Renal cortex interstitium (tissue), 15 donors: ENCODE results near the gene SPDYE8. TPM values are rescaled to one million over a fixed set of nuclear protein-coding genes. Genes with fewer than 3 reads are reported as not detected.
"Not testable (repeated sequence)": the region's sequence is repeated elsewhere in the genome, so short reads cannot be mapped to it uniquely, and the experiment has no call there.

Source experiments
- DNase-seq, 11 donors: peaks; one replicate each; pipeline ENCODE4 v3.0.0-alpha.2; 2013; ENCODE audit warnings: low read depth in 9 of 11, low spot score in 4 of 11; ENCODE audit errors: extremely low read depth in 1 of 11
- long read RNA-seq, 16 experiments: transcript quantifications; one replicate each; lab custom pipeline, GENCODE V29; 2026
- polyA plus RNA-seq, 3 donors: library from polyadenylated mRNA; unstranded; fragments of 120-200 nt; gene quantifications; one replicate each; pipeline ENCODE4 v1.2.1, GENCODE V29; 2013; ENCODE audit not compliant: insufficient read length in 3 of 3

The SPDYE8 gene, protein sequence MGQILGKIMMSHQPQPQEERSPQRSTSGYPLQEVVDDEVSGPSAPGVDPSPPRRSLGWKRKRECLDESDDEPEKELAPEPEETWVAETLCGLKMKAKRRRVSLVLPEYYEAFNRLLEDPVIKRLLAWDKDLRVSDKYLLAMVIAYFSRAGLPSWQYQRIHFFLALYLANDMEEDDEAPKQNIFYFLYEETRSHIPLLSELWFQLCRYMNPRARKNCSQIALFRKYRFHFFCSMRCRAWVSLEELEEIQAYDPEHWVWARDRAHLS
- polyA plus RNA-seq: under 1 TPM; 0.20 to 0.83 (median 0.32) TPM
- long read RNA-seq, donor 1: 0 reads
- long read RNA-seq, donor 2: 0 reads
- long read RNA-seq, donor 3: 0 reads
- long read RNA-seq, donor 4: 0 reads
- long read RNA-seq, donor 5: 0 reads
- long read RNA-seq, donor 6: 0 reads
- long read RNA-seq, donor 7, partial matches to known transcripts: 13 of 23 reads
- long read RNA-seq, donor 7, other reads (novel, unspliced or antisense): 10 of 23 reads
- long read RNA-seq, donor 8: 0 reads
- long read RNA-seq, donor 9, partial matches to known transcripts: 0 of 11 reads
- long read RNA-seq, donor 9, other reads (novel, unspliced or antisense): 11 of 11 reads
- long read RNA-seq, donor 10: 0 reads
- long read RNA-seq, donor 11: 0 reads
- long read RNA-seq, donor 12: 0 reads
- long read RNA-seq, donor 13: 0 reads
- long read RNA-seq, donor 14: 0 reads
- long read RNA-seq, donor 15: 0 reads
- long read RNA-seq, donor 16: 0 reads

DNA sequence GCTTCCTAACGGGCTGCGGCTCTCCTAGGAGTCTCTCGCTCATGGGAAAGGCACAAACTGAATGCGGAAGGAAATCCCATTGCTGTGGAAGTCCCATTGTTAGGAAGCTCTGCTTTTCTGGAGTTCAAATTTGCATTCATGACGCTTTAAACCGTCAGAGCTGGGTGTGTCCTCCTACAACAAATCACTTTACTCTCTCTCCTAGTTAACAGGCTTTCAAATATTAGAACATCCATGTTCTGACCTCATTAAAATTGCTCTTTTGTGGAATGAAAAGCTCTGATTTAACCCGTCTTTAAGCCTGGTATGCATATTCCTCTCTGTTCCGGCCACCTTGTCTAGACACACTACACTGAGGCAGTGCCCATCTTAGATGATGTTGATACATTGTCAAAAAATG lies at the start of gene SPDYE8:
Gene SPDYE8, minus strand, starts transcription at position 101 of the 400 bp plus-strand sequence. CDS start 1,800 bp downstream, outside the sequence.
- not testable (repeated sequence) for DNase-seq

DNA sequence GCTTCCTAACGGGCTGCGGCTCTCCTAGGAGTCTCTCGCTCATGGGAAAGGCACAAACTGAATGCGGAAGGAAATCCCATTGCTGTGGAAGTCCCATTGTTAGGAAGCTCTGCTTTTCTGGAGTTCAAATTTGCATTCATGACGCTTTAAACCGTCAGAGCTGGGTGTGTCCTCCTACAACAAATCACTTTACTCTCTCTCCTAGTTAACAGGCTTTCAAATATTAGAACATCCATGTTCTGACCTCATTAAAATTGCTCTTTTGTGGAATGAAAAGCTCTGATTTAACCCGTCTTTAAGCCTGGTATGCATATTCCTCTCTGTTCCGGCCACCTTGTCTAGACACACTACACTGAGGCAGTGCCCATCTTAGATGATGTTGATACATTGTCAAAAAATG lies 28.2 kb upstream of the SPDYE8 start, which contains the start of gene SPDYE11:
Gene SPDYE11, minus strand, starts transcription at position 101 of the 400 bp plus-strand sequence. CDS start 1,800 bp downstream, outside the sequence.
- DNase-seq: not testable (repeated sequence)

DNA sequence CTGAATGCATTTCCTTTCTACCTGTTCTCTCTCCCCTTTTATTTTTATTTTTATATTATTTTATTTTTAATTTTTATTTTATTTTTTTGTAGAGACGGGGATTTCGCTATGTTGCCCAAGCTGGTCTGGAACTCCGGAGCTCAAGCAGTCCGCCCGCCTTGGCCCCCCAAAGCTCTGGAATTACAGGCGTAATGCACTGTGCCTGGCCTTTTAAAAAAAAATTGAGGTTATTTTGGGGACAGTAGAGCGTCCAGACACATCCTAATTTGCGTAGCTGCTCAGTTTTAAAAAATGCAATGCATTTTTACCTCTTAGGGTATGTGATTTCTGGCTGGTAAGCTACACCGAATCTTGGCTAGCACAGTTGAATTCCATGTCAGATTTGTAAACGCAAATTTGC lies 23.1 kb downstream of the SPDYE8 start:
- DNase-seq: not testable (repeated sequence)

DNA sequence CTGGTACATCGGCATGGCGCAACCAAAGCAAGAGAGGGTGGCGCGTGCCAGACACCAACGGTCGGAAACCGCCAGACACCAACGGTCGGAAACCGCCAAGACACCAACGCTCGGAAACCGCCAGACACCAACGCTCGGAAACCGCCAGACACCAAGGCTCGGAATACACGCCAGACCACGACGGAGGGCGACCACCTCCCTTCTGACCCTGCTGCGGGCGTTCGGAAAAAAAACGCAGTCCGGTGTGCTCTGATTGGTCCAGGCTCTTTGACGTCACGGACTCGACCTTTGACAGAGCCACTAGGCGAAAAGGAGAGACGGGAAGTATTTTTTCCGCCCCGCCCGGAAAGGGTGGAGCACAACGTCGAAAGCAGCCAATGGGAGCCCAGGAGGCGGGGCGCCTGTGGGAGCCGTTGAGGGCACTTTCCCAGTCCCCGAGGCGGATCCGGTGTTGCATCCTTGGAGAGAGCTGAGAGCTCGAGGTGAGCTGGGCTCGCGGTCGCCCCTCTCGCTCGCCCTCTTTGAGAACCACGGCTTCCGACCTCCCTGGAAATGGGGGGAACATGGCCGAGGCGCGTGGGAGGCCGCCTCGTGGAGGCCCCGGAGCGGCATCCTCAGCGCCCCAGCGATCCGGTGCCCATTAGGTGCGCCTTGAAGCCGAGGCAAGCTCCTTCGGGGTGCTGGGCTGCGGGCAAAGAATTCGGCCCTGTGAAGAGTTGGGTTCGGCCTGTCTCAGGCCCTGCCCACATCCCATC lies 23.7 kb downstream of the SPDYE8 start:
- DNase-seq: peak in 7 of 11 donors; percentile 54 to 90 (median 87)

DNA sequence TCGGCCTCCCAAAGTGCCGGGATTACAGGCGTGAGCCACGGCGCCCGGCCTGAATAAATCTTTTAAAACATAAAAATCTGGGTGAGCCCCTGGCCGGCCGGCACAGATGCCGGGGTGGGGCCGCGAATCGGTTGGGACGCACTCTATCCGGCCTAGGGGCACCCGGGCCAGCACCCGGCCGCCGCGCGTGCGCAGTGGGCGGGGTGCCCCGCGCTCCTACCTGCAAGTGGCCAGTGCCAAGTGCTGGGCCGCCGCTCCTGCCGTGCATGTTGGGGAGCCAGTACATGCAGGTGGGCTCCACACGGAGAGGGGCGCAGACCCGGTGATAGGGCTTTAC lies 24.2 kb downstream of the SPDYE8 start:
- DNase-seq: not testable (repeated sequence)

DNA sequence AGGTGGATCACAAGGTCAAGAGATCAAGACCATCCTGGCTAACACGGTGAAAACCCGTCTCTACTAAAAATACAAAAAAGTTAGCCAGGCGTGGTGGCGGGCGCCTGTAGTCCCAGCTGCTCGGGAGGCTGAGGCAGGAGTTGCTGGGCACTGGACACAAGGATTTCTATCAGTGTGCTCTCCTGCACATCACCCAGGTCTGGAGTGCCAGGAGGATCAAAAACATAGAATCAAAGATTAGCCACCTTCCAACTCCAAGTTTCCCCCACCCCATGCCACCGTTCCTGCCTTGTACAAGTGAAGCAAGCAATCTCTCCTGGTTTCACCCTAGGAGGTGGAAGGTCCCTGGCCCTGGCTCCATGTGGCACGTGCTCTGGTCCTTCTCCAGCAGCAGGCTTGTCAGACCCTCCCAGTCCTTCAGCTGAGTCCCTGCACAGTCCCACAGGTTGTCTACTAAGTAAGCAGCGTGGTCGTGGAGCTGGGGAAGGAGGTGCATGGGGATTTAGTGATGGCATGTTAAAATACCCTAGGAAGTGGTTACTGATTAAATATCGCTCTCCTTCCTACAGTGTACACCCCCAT lies 31.6 kb downstream of the SPDYE8 start:
- DNase-seq: not testable (repeated sequence)

DNA sequence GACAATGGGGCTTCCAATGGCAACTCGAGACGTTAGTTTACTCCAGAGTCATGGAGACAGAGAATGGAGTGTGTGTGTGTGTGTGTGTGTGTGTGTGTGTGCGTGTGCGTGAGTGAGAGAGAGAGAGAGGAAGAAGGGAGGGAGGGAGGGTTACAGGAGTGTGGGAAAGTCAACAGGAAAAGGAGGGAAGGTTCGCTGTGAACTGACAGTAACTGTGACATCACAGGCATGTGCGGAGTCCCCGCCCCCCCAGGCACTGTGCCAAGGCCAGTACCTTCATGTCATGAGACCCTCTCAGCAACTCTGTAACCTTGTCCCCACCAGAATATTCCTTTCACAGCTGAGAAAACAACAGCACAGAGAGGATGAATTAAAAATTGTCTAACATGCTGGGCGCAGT lies 32.1 kb downstream of the SPDYE8 start:
- not testable (repeated sequence) for DNase-seq

DNA sequence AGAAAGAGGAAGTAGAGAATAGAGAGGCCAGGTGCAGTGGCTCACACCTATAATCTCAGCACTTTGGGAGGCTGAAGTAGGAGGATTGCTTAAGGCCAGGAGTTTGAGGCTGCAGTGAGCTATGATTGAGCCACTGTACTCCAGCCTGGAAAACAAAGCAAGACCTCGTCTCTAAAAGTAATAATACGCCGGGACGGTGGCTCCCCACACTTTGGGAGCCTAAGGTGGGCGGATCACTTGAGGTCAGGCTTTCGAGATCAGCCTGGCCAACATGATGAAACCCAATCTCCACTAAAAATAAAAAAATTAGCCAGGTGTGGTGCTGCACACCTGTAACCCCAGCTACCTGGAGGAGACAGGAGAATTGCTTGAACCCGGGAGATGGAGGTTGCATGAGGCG lies 34.1 kb downstream of the SPDYE8 start:
- not testable (repeated sequence) for DNase-seq

DNA sequence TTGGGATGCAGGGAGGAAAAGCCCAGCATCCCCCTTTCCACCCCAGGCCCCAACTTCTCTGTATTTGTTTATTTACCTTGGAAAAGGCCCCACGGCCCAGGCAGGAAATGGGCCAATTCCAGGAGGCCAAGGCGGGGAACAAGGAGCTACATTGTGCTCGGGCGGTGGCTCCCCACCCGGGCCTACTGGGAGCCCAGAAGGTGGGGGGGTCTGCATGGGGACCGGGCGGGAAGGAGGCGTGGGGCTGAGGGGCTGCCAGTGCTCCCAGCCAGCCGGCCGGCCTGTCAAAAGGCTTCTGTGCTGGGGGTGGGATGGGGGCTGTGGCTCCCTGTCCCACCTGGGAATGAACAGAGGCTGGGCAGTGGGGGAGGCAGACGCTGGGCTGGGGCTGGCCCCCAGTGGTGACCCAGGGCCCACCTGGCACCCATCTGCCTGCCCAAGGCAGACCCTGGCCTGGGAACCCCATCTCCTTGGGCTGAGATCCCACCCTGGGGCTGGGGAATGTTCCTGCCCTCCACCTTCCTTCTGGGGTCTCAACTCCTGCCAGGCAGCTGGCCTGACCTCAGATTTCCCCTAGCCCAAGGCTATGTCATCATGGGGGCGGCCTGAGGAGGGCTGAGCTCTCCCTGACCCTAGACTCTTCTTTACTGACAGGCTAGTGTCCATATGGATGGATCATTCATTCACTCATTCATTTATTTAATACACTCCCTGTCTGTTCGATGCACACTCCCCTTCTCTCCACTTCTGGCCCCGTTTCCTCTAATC lies 39.2 kb downstream of the SPDYE8 start:
- DNase-seq: not testable (repeated sequence)

DNA sequence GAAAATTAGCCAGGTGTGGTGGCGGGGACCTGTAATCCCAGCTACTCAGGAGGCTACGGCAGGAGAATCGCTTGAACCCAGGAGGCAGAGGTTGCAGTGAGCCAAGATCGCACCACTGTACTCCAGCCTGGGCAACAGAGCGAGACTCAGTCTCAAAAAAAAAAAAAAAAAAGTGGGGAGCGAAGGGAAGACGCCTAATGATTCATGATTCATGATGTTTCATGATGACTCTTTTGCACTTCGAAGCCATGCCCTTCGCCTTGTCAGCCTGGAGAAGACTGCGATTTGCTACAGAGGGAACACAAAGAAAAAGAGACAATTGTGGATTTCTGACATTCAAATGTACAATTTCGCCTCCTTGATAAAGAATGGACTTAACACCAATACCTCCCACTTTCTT lies 47.5 kb downstream of the SPDYE8 start:
- DNase-seq: not testable (repeated sequence)

DNA sequence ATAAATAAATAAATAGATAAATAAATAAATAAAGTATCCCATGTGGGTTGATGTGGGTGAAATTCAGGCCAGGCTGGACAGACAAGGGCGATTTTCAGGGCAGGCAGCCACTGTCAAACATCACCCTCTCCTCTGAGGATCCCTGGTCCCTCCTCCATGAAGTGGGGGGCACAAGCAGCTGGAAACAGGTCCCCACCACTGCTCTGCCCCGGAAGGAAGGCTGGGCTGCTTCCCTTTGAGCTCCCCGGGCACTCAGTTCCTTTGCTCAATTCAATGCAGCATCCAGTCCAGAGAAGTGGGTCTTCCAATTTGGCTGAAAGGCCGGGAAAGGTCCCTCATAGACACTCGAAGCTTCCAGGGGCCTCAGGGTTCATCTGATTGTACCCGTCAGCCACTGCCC lies 49.2 kb downstream of the SPDYE8 start:
- not testable (repeated sequence) for DNase-seq

DNA sequence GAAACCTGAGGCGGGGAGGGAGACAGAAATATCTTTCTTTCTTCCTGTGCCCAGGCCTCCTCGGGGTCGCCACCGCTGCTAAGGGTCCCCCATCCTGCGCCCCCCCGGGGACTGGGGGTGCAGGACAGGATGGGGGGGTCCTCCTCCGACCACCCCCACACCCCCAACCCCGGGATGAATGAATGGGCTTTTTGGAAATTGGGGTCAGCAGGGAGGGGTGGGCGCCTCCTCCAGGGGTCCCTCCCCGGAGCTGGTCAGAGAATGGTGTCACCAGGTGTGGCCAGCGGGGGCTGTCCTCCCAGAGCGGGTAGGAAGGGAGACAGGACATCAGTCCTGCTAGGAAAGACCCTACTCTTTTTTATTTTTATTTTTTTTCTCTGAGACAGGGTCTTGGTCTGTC lies 53.1 kb downstream of the SPDYE8 start:
- not testable (repeated sequence) for DNase-seq

DNA sequence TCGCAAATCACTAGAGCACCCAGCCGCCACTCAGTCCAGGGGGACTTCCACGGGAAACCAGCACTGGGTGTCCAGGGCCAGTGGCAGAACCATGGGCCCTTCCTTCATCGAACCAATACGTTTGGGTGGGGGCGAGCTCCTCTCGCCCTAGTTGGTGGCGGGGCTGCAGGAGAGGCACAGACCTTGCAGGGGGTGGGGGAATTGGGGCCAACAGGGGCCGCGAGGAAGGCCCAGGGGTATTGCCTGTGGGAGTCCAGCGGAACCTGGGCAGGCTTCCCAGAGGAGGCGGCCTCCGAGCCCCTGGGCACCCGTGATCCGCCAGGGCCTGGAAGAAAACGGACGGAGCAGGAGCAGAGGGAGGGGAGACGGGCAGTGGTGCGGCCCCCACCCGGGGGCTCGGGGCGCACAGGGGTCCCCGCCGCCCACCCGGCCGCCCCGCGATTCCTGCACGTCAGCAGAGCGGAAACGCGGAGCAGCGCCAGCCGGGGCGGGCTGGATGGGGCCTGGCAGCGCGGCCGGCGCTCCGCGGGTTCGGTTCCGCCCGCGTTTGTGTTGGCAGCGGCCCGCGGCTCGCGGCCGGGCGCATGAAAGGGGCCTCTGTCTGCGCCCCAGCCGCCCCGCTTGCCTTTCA lies 53.8 kb downstream of the SPDYE8 start:
- DNase-seq: not testable (repeated sequence)

DNA sequence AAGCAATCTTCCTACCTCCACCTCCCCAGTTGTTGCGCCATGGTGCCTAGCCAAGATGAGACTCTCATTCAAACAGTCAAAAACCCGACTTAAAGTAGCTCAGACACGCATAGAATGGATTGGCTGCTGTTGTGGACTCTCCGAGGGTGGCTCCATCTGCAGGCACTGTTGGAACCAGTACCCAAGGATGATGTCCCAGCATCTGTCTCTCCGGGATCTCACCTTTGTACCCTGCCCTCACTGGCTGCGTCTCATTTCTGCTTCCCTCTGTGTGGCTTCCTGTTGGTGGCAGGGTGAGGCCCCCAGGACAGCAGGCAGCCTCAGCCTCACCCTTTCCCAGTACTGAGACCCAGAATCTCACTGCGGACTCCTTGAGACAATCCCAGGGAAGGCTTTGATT lies 54.8 kb downstream of the SPDYE8 start:
- DNase-seq: not testable (repeated sequence)

DNA sequence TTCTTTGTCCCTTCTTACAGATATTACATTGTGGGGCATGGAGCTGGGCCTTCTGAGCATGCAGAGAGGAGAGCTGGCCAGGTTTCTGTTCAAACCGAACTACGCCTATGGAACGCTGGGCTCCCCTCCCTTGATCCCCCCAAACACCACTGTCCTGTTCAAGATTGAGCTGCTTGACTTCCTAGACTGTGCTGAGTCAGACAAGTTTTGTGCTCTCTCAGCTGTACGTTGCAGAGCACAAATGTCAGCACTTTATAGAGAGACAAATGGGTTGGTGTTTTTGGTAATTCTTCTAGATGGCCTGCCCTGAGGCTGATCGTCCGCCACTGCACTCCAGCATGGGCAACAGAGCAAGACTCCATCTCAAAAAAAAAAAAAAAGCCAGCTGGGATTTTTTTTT lies 58.1 kb downstream of the SPDYE8 start:
- not testable (repeated sequence) for DNase-seq
